ENCODE results near the gene SSH2.

SSH2 gene, protein sequence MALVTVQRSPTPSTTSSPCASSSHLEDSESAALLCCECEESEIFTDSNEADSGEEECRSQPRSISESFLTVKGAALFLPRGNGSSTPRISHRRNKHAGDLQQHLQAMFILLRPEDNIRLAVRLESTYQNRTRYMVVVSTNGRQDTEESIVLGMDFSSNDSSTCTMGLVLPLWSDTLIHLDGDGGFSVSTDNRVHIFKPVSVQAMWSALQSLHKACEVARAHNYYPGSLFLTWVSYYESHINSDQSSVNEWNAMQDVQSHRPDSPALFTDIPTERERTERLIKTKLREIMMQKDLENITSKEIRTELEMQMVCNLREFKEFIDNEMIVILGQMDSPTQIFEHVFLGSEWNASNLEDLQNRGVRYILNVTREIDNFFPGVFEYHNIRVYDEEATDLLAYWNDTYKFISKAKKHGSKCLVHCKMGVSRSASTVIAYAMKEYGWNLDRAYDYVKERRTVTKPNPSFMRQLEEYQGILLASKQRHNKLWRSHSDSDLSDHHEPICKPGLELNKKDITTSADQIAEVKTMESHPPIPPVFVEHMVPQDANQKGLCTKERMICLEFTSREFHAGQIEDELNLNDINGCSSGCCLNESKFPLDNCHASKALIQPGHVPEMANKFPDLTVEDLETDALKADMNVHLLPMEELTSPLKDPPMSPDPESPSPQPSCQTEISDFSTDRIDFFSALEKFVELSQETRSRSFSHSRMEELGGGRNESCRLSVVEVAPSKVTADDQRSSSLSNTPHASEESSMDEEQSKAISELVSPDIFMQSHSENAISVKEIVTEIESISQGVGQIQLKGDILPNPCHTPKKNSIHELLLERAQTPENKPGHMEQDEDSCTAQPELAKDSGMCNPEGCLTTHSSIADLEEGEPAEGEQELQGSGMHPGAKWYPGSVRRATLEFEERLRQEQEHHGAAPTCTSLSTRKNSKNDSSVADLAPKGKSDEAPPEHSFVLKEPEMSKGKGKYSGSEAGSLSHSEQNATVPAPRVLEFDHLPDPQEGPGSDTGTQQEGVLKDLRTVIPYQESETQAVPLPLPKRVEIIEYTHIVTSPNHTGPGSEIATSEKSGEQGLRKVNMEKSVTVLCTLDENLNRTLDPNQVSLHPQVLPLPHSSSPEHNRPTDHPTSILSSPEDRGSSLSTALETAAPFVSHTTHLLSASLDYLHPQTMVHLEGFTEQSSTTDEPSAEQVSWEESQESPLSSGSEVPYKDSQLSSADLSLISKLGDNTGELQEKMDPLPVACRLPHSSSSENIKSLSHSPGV (N-terminal part only)

DNA sequence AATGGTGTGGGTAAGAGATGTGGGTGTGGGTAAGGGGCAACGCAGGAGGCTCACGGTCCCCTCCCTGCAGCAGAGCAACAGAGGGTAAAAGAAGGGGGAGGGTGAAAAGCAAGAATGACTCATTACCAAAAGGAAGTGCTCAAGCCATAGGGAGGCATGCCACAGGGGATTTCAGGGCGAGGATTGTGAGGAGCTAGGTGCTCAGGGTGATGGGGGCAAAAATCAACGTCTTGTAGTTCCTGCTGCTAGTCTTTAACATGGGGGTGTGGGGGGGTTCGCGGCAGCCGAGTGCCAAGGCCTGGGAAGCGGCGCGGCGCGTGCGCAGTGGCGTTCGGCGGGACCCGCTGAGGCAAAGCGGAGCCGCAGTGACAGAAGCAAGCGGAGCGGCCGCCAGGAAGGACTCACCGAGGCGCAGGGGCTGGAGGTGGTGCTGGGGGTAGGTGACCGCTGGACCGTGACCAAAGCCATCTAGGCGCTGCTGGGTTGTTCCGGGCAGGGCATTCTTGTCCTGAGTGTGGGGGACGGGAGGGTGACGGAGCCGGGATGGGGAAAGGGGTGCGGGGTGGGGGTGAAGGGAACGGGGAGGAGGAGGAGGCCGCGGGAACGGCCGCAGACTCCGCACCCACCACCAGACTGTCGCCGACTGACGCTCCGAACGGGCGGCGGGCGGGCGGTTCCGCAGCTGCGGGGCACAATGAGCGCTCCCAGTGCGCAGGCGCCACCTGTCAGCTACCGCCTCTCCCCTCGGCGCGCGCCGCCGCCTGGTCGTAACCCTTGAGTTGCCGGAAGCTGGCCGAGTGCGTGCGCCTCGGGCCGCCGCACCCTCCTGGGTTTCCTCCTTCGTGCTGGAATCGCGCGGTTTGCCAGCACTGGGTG lies at the start of gene SSH2:
SSH2 (minus strand) TSS at position 696 of the 876 bp plus-strand sequence; CDS start at position 468, 228 bp downstream.
- TF ChIP-seq, protein P1, sequence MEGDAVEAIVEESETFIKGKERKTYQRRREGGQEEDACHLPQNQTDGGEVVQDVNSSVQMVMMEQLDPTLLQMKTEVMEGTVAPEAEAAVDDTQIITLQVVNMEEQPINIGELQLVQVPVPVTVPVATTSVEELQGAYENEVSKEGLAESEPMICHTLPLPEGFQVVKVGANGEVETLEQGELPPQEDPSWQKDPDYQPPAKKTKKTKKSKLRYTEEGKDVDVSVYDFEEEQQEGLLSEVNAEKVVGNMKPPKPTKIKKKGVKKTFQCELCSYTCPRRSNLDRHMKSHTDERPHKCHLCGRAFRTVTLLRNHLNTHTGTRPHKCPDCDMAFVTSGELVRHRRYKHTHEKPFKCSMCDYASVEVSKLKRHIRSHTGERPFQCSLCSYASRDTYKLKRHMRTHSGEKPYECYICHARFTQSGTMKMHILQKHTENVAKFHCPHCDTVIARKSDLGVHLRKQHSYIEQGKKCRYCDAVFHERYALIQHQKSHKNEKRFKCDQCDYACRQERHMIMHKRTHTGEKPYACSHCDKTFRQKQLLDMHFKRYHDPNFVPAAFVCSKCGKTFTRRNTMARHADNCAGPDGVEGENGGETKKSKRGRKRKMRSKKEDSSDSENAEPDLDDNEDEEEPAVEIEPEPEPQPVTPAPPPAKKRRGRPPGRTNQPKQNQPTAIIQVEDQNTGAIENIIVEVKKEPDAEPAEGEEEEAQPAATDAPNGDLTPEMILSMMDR (IDR thresholded peaks at IDR 0.05) = no peak
- H3K27ac ChIP-seq = peak within 1 kb of the TSS; percentile 89 to 96
- peak within 1 kb of the TSS; percentile 93 for H3K4me3 ChIP-seq
- DNase-seq (ENCODE audit: low spot score) = peak; percentile 86

DNA sequence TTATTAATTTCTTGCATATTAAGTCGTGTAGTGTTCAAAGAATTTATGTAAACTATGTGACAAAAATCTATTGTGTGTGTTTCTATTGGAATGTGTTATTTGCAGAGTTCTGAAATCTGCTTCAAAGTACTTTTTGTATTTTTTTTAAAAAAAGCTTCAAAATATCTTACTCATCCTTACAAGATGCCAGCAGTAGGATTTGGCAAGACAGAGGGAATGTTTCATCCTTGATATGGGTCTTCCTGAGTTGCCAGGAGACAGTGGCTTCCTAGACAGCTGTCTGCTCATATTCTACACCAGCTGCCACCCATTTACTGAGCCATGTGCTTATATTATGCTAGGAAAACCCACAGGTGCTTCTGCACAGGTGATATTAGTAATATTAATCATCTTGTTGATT lies 47.8 kb upstream of the SSH2 start:
- Histone ChIP-seq H3K27ac (no peak overlapping the region), H3K4me3 (no peak overlapping the region)
- DNase-seq (ENCODE audit: low spot score) = no peak
- TF ChIP-seq, protein P1 (IDR thresholded peaks at IDR 0.05) = no peak

DNA sequence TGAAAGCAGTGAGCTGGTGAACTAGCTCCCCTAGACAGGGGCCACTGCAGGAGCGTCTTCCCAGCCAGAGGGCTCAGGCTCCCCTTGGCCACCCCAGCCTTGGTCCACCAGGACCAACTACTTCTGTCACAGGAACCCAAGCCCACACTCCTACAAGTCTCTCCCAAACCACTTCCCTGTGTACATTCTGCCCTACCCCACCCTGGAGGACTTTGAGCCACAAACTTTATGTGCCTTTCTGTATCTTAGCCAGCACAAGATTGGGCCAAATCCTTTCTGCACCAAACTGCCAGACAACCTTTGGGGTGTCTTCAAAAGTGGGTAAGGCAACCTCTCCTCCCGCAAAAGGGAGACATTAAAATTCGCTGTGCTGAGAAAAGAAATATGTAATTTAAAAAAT lies 43.0 kb upstream of the SSH2 start:
- TF ChIP-seq, protein P1 (IDR thresholded peaks at IDR 0.05) = no peak
- H3K4me3 ChIP-seq = no peak overlapping the region
- no peak for DNase-seq (ENCODE audit: low spot score)
- no peak overlapping the region for H3K27ac ChIP-seq

DNA sequence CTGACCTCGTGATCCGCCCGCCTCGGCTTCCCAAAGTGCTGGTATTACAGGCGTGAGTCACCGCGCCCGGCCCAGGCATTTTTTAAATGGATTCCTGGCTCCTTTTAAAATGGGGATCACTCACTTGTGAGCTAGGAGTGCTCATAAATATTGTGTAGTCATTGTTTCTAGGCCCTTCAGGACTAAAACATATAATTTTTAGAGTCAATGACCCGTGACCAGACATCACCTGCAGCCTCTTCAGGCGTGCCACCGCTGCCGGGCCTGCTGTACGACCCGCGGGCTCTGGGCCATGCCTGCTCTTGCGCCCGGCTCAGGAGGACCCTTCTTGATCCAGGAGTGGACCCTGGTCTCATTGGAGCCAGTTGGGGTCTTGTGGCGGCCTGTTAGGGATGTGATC lies 42.2 kb upstream of the SSH2 start:
- TF ChIP-seq, protein P1 (IDR thresholded peaks at IDR 0.05) = no peak
- no peak for DNase-seq (ENCODE audit: low spot score)
- Histone ChIP-seq H3K27ac (no peak overlapping the region), H3K4me3 (no peak overlapping the region)

DNA sequence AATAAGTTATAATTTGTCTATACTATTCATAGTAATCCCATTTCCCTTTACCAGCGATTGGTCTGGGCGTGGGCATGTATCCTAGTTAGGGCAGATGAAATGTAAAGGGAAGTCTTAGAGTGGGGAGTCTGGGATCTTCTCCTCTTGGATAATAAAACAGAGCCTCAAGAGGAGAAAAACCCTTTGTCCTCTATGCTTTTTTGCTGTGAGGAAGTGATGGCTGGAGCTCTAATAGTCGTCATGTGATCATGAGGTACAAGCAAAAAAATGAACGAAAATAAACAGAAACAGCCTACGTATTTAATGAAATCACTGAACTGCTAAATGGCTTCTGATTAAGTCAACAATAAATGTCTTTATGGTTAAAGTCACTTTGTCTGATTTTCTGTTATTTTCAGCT lies 38.2 kb upstream of the SSH2 start:
- Histone ChIP-seq H3K4me3 (no peak overlapping the region), H3K27ac (no peak overlapping the region)
- TF ChIP-seq, protein P1 (IDR thresholded peaks at IDR 0.05) = no peak
- DNase-seq (ENCODE audit: low spot score) = no peak

DNA sequence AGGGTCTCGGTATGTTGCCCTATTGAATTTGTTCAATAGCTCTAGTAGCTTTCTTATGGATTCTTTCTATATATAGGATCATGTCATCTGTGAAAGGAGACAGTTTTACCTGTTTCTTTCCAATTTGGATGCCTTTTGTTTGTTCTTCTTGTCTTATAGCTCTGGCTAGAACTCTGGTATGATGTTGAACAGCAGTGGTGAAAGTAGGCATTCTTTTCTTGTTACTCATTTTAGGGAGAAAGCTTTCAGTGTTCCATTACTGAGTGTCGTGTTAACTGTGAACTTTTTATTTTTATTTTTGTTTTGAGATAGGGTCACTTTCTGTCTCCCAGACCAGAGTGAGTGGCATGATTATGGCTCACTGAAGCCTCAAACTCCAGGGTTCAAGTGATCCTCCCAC lies 32.6 kb upstream of the SSH2 start:
- H3K27ac ChIP-seq = no peak overlapping the region
- no peak for DNase-seq (ENCODE audit: low spot score)
- TF ChIP-seq, protein P1 (IDR thresholded peaks at IDR 0.05) = no peak
- no peak overlapping the region for H3K4me3 ChIP-seq

Data from coronary artery (tissue), 2 donors.